ENCODE measurements around the gene ZFYVE28. TPM values are rescaled to one million over a fixed set of nuclear protein-coding genes. Genes with fewer than 3 reads are reported as not detected.
"Not testable (repeated sequence)": the region's sequence is repeated elsewhere in the genome, so short reads cannot be mapped to it uniquely, and the experiment has no call there.

ZFYVE28 gene
- total RNA-seq, 5 donors from 2014 or later (not counting 1 experiment from before 2014, with no cell fraction given), result 33.4 to 56.2 (median 45.4) TPM

DNA sequence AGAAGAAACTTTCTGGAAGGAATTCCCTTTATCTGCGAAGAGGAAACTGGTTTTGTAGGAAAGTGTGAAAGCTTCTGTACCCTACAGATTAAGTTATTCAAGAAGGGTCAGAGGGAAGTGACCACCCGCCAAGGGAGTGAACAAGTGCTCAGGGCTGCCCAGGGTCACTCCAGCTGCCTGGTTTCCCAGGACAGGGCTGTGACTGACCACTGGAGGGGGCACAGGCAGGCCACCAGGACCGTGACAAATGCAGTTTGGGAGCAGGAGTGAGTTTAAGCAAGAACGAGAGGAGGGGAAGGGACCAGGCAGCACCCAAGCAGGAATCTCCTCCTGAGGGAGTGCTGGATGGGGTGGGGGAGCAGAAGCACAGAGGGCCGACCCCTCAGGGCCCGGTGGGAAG, 34.2 kb downstream of the ZFYVE28 start:
- Mint-ChIP-seq H3K9me3 (peaks cover 0 to 4% (median 3%) of the 10 kb centered on the region in 3 donors), H3K27ac (no peak overlapping the region), H3K36me3 (peaks cover 9% of the 10 kb centered on the region), H3K4me3 (no peak overlapping the region), H3K27me3 (no peaks in the 10 kb centered on the region), H3K4me1 (peaks cover 6 to 19% (median 9%) of the 10 kb centered on the region in 3 donors)
- ChIA-PET POLR2A (no interaction called here), CTCF (no interaction called here)
- H3K4me3 ChIP-seq (ENCODE audit: control insufficient read depth in 1 of 2, extremely low read depth in 1 of 2, low read length in 1 of 2), result no peak overlapping the region
- H3K9me3 ChIP-seq, result no peaks in the 10 kb centered on the region
- H3K27ac ChIP-seq (ENCODE audit: low read length), result no peak overlapping the region
- H3K36me3 ChIP-seq (ENCODE audit: control insufficient read depth in 2 of 2, extremely low read depth in 1 of 2, insufficient read depth in 1 of 2, low read length in 1 of 2), result no peaks in the 10 kb centered on the region
- H3K27me3 ChIP-seq (replicated peaks in 1 of 2; ENCODE audit: control insufficient read depth in 2 of 2, extremely low read depth in 1 of 2, insufficient read depth in 2 of 2, low read length in 1 of 2), result peaks cover 0 to 3% of the 10 kb centered on the region in 2 experiments
- ATAC-seq (replicated peaks in 1 of 4), result no peak
- DNase-seq, result no peak
- peaks cover 0 to 5% of the 10 kb centered on the region in 2 experiments for H3K4me1 ChIP-seq (ENCODE audit: control insufficient read depth in 1 of 2, extremely low read depth in 1 of 2, insufficient read depth in 2 of 2, low read length in 2 of 2)
- 95% methylated on average over 3 of the region's 6 CpGs for WGBS (ENCODE audit: insufficient coverage)

DNA sequence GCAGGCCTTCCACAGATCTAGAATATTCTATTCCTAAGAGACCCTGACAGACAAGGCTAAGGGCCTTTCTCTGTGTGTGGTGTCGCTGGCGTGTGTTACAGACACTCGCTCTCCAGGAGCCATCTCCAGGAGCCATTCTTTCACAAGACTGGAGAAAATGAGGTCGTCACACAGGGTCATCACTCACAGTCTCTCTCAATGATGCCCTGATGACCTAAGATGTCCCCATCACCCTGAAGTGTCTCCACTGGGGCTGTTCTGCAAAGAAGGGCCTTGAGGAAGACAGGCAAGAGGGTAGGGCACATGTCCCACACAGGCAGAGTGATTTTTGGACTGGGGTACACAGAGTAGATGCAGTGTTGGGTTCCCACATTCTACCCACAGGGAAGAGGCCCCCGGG, 34.7 kb downstream of the ZFYVE28 start:
- DNase-seq (no peak), ATAC-seq (replicated peaks in 1 of 4) (no peak)
- Mint-ChIP-seq H3K27me3 (no peaks in the 10 kb centered on the region), H3K9me3 (peaks cover 0 to 4% (median 3%) of the 10 kb centered on the region in 3 donors), H3K4me1 (peaks cover 2 to 14% (median 6%) of the 10 kb centered on the region in 3 donors), H3K27ac (no peak overlapping the region), H3K4me3 (no peak overlapping the region), H3K36me3 (peaks cover 9% of the 10 kb centered on the region)
- H3K27me3 ChIP-seq (replicated peaks in 1 of 2; ENCODE audit: control insufficient read depth in 2 of 2, extremely low read depth in 1 of 2, insufficient read depth in 2 of 2, low read length in 1 of 2), result peaks cover 0 to 3% of the 10 kb centered on the region in 2 experiments
- peaks cover 0 to under 1% of the 10 kb centered on the region in 2 experiments for H3K4me1 ChIP-seq (ENCODE audit: control insufficient read depth in 1 of 2, extremely low read depth in 1 of 2, insufficient read depth in 2 of 2, low read length in 2 of 2)
- WGBS (ENCODE audit: insufficient coverage), result 83% methylated on average over 2 of the region's 5 CpGs
- ChIA-PET CTCF (no interaction called here), POLR2A (no interaction called here)
- H3K27ac ChIP-seq (ENCODE audit: low read length), result no peak overlapping the region
- no peaks in the 10 kb centered on the region for H3K36me3 ChIP-seq (ENCODE audit: control insufficient read depth in 2 of 2, extremely low read depth in 1 of 2, insufficient read depth in 1 of 2, low read length in 1 of 2)
- no peak overlapping the region for H3K4me3 ChIP-seq (ENCODE audit: control insufficient read depth in 1 of 2, extremely low read depth in 1 of 2, low read length in 1 of 2)
- H3K9me3 ChIP-seq, result no peaks in the 10 kb centered on the region

DNA sequence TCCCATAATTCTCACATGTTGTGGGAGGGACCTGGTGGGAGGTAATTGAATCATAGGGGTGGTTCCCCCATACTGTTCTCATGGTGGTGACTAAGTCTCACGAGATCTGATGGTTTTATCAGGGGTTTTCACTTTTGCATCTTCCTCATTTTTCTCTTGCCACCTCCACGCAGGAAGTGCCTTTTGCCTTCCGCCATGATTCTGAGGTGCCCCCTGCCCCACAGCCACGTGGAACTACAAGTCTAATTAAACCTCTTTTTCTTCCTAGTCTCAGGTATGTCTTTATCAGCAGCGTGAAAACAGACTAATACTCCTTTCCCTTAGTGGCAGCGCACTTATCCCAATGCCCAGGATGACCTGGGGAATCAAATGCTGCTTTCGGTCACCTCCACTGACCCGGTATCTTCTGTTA, 35.2 kb downstream of the ZFYVE28 start:
- H3K27me3 ChIP-seq (replicated peaks in 1 of 2; ENCODE audit: control insufficient read depth in 2 of 2, extremely low read depth in 1 of 2, insufficient read depth in 2 of 2, low read length in 1 of 2); ATAC-seq (replicated peaks in 1 of 4); H3K9me3 Mint-ChIP-seq; H3K4me3 Mint-ChIP-seq; H3K36me3 Mint-ChIP-seq; H3K9me3 ChIP-seq; H3K27me3 Mint-ChIP-seq; DNase-seq; CTCF ChIA-PET; H3K27ac Mint-ChIP-seq; H3K36me3 ChIP-seq (ENCODE audit: control insufficient read depth in 2 of 2, extremely low read depth in 1 of 2, insufficient read depth in 1 of 2, low read length in 1 of 2); H3K27ac ChIP-seq (ENCODE audit: low read length); H3K4me3 ChIP-seq (ENCODE audit: control insufficient read depth in 1 of 2, extremely low read depth in 1 of 2, low read length in 1 of 2); POLR2A ChIA-PET; H3K4me1 ChIP-seq (ENCODE audit: control insufficient read depth in 1 of 2, extremely low read depth in 1 of 2, insufficient read depth in 2 of 2, low read length in 2 of 2): not testable (repeated sequence)
- 91% methylated on average over 6 of the region's 8 CpGs for WGBS (ENCODE audit: insufficient coverage)
- H3K4me1 Mint-ChIP-seq, result peaks cover 0 to 11% (median 4%) of the 10 kb centered on the region in 3 donors

DNA sequence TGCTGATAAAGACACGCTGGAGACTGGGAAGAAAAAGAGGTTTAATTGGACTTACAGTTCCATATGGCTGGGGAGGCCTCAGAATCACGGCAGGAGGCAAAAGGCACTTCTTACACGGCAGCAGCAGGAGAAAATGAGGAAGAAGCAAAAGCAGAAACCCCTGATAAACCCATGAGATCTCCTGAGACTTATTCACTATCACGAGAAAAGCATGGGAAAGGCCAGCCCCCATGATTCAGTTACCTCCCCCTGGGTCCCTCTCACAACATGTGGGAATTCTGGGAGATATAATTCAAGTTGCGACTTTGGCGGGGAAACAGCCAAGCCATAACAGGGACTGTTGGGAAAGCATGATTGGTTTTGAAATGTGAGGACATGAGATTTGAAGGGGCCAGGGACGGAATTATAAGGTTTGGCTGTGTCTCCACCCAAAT, 35.7 kb downstream of the ZFYVE28 start:
- H3K4me3 Mint-ChIP-seq; H3K36me3 ChIP-seq (ENCODE audit: control insufficient read depth in 2 of 2, extremely low read depth in 1 of 2, insufficient read depth in 1 of 2, low read length in 1 of 2); H3K27me3 Mint-ChIP-seq; H3K4me3 ChIP-seq (ENCODE audit: control insufficient read depth in 1 of 2, extremely low read depth in 1 of 2, low read length in 1 of 2); H3K9me3 ChIP-seq; ATAC-seq (replicated peaks in 1 of 4); H3K27ac ChIP-seq (ENCODE audit: low read length); H3K27me3 ChIP-seq (replicated peaks in 1 of 2; ENCODE audit: control insufficient read depth in 2 of 2, extremely low read depth in 1 of 2, insufficient read depth in 2 of 2, low read length in 1 of 2); DNase-seq; H3K4me1 ChIP-seq (ENCODE audit: control insufficient read depth in 1 of 2, extremely low read depth in 1 of 2, insufficient read depth in 2 of 2, low read length in 2 of 2); H3K27ac Mint-ChIP-seq; CTCF ChIA-PET; H3K9me3 Mint-ChIP-seq; H3K36me3 Mint-ChIP-seq; POLR2A ChIA-PET: not testable (repeated sequence)
- WGBS (ENCODE audit: insufficient coverage), result no CpG with 5 or more reads among the region's 7 CpGs
- peaks cover under 1 to 11% (median 4%) of the 10 kb centered on the region in 3 donors for H3K4me1 Mint-ChIP-seq

DNA sequence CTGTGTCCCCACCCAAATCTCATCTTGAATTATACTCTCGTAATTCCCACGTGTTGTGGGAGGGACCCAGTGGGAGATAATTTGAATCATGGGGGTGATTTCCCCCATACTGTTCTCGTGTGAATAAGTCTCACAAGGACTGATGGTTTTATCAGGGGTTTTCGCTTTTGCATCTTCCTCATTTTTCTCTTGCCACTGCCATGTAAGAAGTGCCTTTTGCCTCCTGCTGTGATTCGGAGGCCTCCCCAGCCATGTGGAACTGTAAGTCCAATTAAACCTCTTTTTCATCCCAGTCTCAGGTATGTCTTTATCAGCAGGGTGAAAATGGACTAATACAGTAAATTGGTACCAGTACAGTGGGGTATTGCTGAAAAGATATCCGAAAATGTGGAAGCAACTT, 37.9 kb downstream of the ZFYVE28 start:
- H3K27me3 Mint-ChIP-seq; H3K4me1 ChIP-seq (ENCODE audit: control insufficient read depth in 1 of 2, extremely low read depth in 1 of 2, insufficient read depth in 2 of 2, low read length in 2 of 2); H3K9me3 ChIP-seq; H3K27me3 ChIP-seq (replicated peaks in 1 of 2; ENCODE audit: control insufficient read depth in 2 of 2, extremely low read depth in 1 of 2, insufficient read depth in 2 of 2, low read length in 1 of 2); H3K4me3 ChIP-seq (ENCODE audit: control insufficient read depth in 1 of 2, extremely low read depth in 1 of 2, low read length in 1 of 2); H3K27ac ChIP-seq (ENCODE audit: low read length); H3K36me3 ChIP-seq (ENCODE audit: control insufficient read depth in 2 of 2, extremely low read depth in 1 of 2, insufficient read depth in 1 of 2, low read length in 1 of 2); POLR2A ChIA-PET; CTCF ChIA-PET; ATAC-seq (replicated peaks in 1 of 4); H3K27ac Mint-ChIP-seq; H3K36me3 Mint-ChIP-seq; H3K9me3 Mint-ChIP-seq; DNase-seq; H3K4me3 Mint-ChIP-seq: not testable (repeated sequence)
- peaks cover 3 to 11% (median 8%) of the 10 kb centered on the region in 3 donors for H3K4me1 Mint-ChIP-seq
- WGBS (ENCODE audit: insufficient coverage), result 41% methylated on average over 1 of the region's 6 CpGs

DNA sequence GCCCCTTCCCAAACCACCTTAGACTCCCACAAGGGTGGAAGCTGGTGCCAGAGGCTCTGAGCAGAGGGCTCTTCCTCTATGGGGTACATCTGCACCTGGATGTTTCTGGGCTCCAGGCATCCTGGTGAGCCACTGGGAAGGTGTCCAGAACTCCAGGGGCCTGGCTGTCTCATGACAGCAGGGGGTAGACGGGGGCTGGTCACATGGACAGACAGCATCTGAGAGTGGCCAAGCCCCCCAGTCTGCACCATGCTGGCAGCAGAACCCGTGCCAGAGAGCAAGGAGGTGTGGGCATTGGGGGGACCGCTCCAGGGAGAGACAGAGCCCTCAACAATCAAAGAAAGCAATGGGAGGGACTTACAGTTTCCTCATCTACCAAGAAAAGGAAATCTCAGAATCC, 39.5 kb downstream of the ZFYVE28 start:
- Mint-ChIP-seq H3K36me3 (peaks cover 17% of the 10 kb centered on the region), H3K27ac (no peak overlapping the region), H3K27me3 (no peaks in the 10 kb centered on the region), H3K9me3 (peaks cover 0 to 4% (median 3%) of the 10 kb centered on the region in 3 donors), H3K4me3 (no peak overlapping the region), H3K4me1 (peaks cover 2 to 13% (median 8%) of the 10 kb centered on the region in 3 donors)
- Histone ChIP-seq H3K27me3 (replicated peaks in 1 of 2; ENCODE audit: control insufficient read depth in 2 of 2, extremely low read depth in 1 of 2, insufficient read depth in 2 of 2, low read length in 1 of 2) (no peaks in the 10 kb centered on the region), H3K4me1 (ENCODE audit: control insufficient read depth in 1 of 2, extremely low read depth in 1 of 2, insufficient read depth in 2 of 2, low read length in 2 of 2) (no peaks in the 10 kb centered on the region), H3K9me3 (no peaks in the 10 kb centered on the region), H3K4me3 (ENCODE audit: control insufficient read depth in 1 of 2, extremely low read depth in 1 of 2, low read length in 1 of 2) (no peak overlapping the region), H3K27ac (ENCODE audit: low read length) (no peak overlapping the region), H3K36me3 (ENCODE audit: control insufficient read depth in 2 of 2, extremely low read depth in 1 of 2, insufficient read depth in 1 of 2, low read length in 1 of 2) (no peaks in the 10 kb centered on the region)
- 100% methylated on average over 2 of the region's 3 CpGs for WGBS (ENCODE audit: insufficient coverage)
- CTCF ChIA-PET, result no interaction called here
- ATAC-seq (replicated peaks in 1 of 4), result no peak
- POLR2A ChIA-PET, result interaction anchor here in 1 of 2 donors (0.6 kb wide), 1 partner anchor 11 kb away, joined by 3 read pairs; no protein-coding TSS in a partner anchor
- no peak for DNase-seq

DNA sequence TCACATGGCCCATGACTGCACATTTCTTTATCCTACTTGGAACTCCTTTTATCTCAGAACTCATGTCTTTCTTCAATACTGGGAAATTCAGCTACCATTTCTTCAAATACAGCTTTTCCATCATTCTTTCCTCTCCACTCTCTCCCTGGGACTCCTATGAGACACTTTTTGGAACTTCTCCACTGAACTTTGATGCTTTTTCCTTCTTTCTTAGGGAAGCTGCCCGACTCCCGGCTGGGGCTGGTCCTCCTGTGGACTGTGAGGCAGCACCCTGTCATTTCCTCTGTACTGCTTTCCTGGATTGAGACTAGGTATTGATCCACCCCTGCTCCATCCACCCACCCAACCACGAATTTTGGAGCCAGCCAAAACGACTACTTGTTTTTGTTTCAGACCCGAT, 40.0 kb downstream of the ZFYVE28 start:
- H3K4me3 Mint-ChIP-seq, result no peak overlapping the region
- H3K27me3 ChIP-seq (replicated peaks in 1 of 2; ENCODE audit: control insufficient read depth in 2 of 2, extremely low read depth in 1 of 2, insufficient read depth in 2 of 2, low read length in 1 of 2), result no peaks in the 10 kb centered on the region
- peaks cover 2 to 12% (median 8%) of the 10 kb centered on the region in 3 donors for H3K4me1 Mint-ChIP-seq
- H3K27me3 Mint-ChIP-seq, result no peaks in the 10 kb centered on the region
- no peaks in the 10 kb centered on the region for H3K4me1 ChIP-seq (ENCODE audit: control insufficient read depth in 1 of 2, extremely low read depth in 1 of 2, insufficient read depth in 2 of 2, low read length in 2 of 2)
- no peak for ATAC-seq (replicated peaks in 1 of 4)
- peaks cover 0 to 4% (median 3%) of the 10 kb centered on the region in 3 donors for H3K9me3 Mint-ChIP-seq
- no peaks in the 10 kb centered on the region for H3K36me3 ChIP-seq (ENCODE audit: control insufficient read depth in 2 of 2, extremely low read depth in 1 of 2, insufficient read depth in 1 of 2, low read length in 1 of 2)
- POLR2A ChIA-PET, result interaction anchor here in 1 of 2 donors (0.6 kb wide), 1 partner anchor 11 kb away, joined by 3 read pairs; no protein-coding TSS in a partner anchor
- H3K27ac Mint-ChIP-seq, result no peak overlapping the region
- 84% methylated on average over 5 of the region's 5 CpGs for WGBS (ENCODE audit: insufficient coverage)
- CTCF ChIA-PET, result no interaction called here
- H3K4me3 ChIP-seq (ENCODE audit: control insufficient read depth in 1 of 2, extremely low read depth in 1 of 2, low read length in 1 of 2), result no peak overlapping the region
- H3K36me3 Mint-ChIP-seq, result peaks cover 22% of the 10 kb centered on the region
- no peaks in the 10 kb centered on the region for H3K9me3 ChIP-seq
- no peak overlapping the region for H3K27ac ChIP-seq (ENCODE audit: low read length)
- no peak for DNase-seq
